Keratinocyte (primary cell): ENCODE measurements around the gene KCNQ4.

Source experiments
- CTCF ChIP-seq, 3 experiments: IDR thresholded peaks in 1 of 3; conservative IDR thresholded peaks in 1 of 3; optimal IDR thresholded peaks in 1 of 3; 2 replicates in 2 of 3; 3 replicates in 1 of 3; pipeline versions ENCODE3 to v1.5.1; 2011; ENCODE audit warnings: low read length in 3 of 3, mild to moderate bottlenecking in 3 of 3, moderate library complexity in 2 of 3, control low read depth in 1 of 3, inconsistent platforms in 1 of 3; ENCODE audit not compliant: insufficient read depth in 2 of 3; ENCODE audit errors: extremely low read depth in 1 of 3
- EZH2 ChIP-seq: IDR thresholded peaks from one replicate; pipeline ENCODE4 v1.6.1; 2012; ENCODE audit warnings: inconsistent platforms, mild to moderate bottlenecking, low read length, moderate library complexity

- TF ChIP-seq CTCF (optimal IDR thresholded peaks at IDR 0.05 in 1 of 3, IDR thresholded peaks at IDR 0.05 in 1 of 3, conservative IDR thresholded peaks at IDR 0.05 in 1 of 3; ENCODE audit: extremely low read depth in 1 of 3, insufficient read depth in 2 of 3, low read length in 3 of 3) (no peak), EZH2 (no peak)
These were observed 30.3 kb upstream of the KCNQ4 start for GRCh38 chr1:40753142-40753882.
